HepG2 (cell line): ENCODE measurements around the gene C1orf159. TPM values are rescaled to one million over a fixed set of nuclear protein-coding genes. Genes with fewer than 3 reads are reported as not detected.

Experiments
- CENPT ChIP-seq: sonication (generic); formaldehyde crosslinking; IDR thresholded peaks from 2 replicates; pipeline ENCODE4 v1.8.0; 2022; ENCODE audit warnings: low read depth, mild to moderate bottlenecking, moderate library complexity, missing genetic modification reagents
- DNMT3B ChIP-seq: conservative IDR thresholded peaks from 2 replicates; pipeline ENCODE4 v1.6.1; 2016; ENCODE audit warnings: missing biosample characterization, control low read depth
- HMG20B ChIP-seq: conservative IDR thresholded peaks from 2 replicates; pipeline ENCODE4 v1.6.1; 2016; ENCODE audit warnings: missing genetic modification reagents, missing compliant biosample characterization
- MIER3 ChIP-seq: IDR thresholded peaks from 2 replicates; pipeline ENCODE4 v1.6.1; 2016; ENCODE audit warnings: missing compliant biosample characterization, borderline replicate concordance
- MYNN ChIP-seq: sonication (generic); formaldehyde crosslinking; IDR thresholded peaks from 2 replicates; pipeline ENCODE4 v1.4.0; 2020; ENCODE audit warnings: mild to moderate bottlenecking, low read depth, missing genetic modification reagents
- NFKBIZ ChIP-seq: IDR thresholded peaks from 2 replicates; pipeline ENCODE4 v1.6.1; 2018; ENCODE audit warnings: missing genetic modification reagents, missing compliant biosample characterization
- NKX3-1 ChIP-seq: sonication (generic); formaldehyde crosslinking; IDR thresholded peaks from 2 replicates; pipeline ENCODE4 v1.5.0; 2020; ENCODE audit warnings: missing genetic modification reagents
- TMF1 ChIP-seq: sonication (generic); formaldehyde crosslinking; IDR thresholded peaks from 2 replicates; pipeline ENCODE4 v1.8.1; 2022; ENCODE audit warnings: low read depth, missing genetic modification reagents
- TP53 ChIP-seq: sonication (generic); formaldehyde crosslinking; conservative IDR thresholded peaks from 2 replicates; pipeline ENCODE4 v1.4.0; 2020; ENCODE audit warnings: missing genetic modification reagents
- ZBTB42 ChIP-seq: sonication (generic); formaldehyde crosslinking; IDR thresholded peaks from 2 replicates; pipeline ENCODE4 v1.5.0; 2020; ENCODE audit warnings: mild to moderate bottlenecking, missing genetic modification reagents
- ZKSCAN5 ChIP-seq: sonication (generic); formaldehyde crosslinking; IDR thresholded peaks from 2 replicates; pipeline ENCODE4 v1.5.1; 2020; ENCODE audit warnings: mild to moderate bottlenecking, missing genetic modification reagents
- ZNF207 ChIP-seq: fragments of 450-650 bp; IDR thresholded peaks from 2 replicates; pipeline ENCODE4 v1.6.1; 2016; ENCODE audit warnings: antibody characterized with exemption, borderline replicate concordance
- ZNF343 ChIP-seq: sonication (generic); formaldehyde crosslinking; IDR thresholded peaks from 2 replicates; pipeline ENCODE4 v1.4.0; 2020; ENCODE audit warnings: mild to moderate bottlenecking, missing genetic modification reagents
- ZNF556 ChIP-seq: sonication (generic); formaldehyde crosslinking; IDR thresholded peaks from 2 replicates; pipeline ENCODE4 v1.4.0; 2020; ENCODE audit warnings: mild to moderate bottlenecking, missing genetic modification reagents, borderline replicate concordance
- polyA plus RNA-seq, 8 experiments: library from polyadenylated mRNA; depleted of rRNA in 3 of 8; stranded (reverse) in 7 of 8; unstranded in 1 of 8; fragments of >200 nt; fragmentation: Illumina TruSeq in 4 of 8; extraction: Trizol in 4 of 8; gene quantifications; 2 replicates each; pipeline versions ENCODE4 v1.2.1 to v1.2.3, GENCODE V29; 2011 to 2016; ENCODE audit warnings: low read depth in 4 of 8, missing spikeins in 1 of 8, mixed read lengths in 1 of 8; ENCODE audit not compliant: insufficient read depth in 1 of 8
- total RNA-seq, 5 experiments: library from RNA; depleted of rRNA; stranded (reverse); fragments of >200 nt; fragmentation: Illumina TruSeq; extraction: Trizol; gene quantifications; 2 replicates each; pipeline ENCODE4 v1.2.3, GENCODE V29; 2016; ENCODE audit warnings: low read depth in 1 of 5
- TF ChIP-seq, protein P1 (sequence below): sonication (generic); formaldehyde crosslinking; IDR thresholded peaks from 2 replicates; pipeline ENCODE4 v1.5.0; 2020; ENCODE audit warnings: mild to moderate bottlenecking, missing genetic modification reagents
- TF ChIP-seq, protein P2 (sequence below): sonication (generic); formaldehyde crosslinking; IDR thresholded peaks from 2 replicates; pipeline ENCODE4 v1.9.0; 2021; ENCODE audit warnings: mild to moderate bottlenecking, missing genetic modification reagents
- TF ChIP-seq, protein P3 (sequence below): sonication (generic); formaldehyde crosslinking; IDR thresholded peaks from 2 replicates; pipeline ENCODE4 v1.5.0; 2020; ENCODE audit warnings: missing genetic modification reagents

C1orf159 gene
- total and polyA plus RNA-seq, 2 of the 13 experiments (the other 11 are each of a cell fraction or from before 2014, with no cell fraction given), result 3.8 to 6.7 TPM

DNA sequence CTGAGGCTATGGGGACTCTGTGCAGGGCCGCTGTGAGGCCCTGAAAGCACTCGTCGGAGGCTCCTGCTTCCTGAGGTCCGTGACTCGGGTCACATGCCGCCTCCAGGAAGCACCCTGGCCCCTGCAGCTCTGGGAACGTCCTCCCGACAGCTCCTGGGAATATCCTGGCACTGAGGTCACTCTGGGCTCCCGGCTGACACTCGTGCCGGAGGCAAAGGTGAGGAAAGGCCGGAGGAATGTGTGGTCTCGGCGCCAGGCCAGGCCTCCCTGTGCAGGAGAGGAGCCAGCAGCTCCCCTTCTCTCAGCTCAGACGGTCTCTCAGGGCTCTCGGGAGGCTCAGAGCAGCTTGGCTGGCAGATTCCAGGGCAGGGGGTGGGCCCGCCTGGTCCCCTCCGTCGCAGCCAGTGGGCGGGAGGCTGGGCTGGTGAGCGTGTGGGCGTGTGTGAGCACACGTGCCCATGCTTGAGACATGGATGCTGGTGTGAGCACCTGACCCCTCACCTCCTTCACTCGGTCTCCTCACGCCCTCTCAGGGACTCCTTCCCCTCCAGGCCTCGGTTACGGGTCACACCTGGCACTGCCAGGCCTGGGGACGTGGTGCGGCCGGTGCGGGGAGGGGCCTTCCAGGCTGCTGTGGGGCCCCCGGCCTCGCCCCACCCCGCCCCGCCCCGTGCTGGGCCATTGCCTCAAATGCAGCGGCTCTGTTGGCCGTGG is 36.3 kb downstream of the C1orf159 start (continued):
- TF ChIP-seq, protein P1, sequence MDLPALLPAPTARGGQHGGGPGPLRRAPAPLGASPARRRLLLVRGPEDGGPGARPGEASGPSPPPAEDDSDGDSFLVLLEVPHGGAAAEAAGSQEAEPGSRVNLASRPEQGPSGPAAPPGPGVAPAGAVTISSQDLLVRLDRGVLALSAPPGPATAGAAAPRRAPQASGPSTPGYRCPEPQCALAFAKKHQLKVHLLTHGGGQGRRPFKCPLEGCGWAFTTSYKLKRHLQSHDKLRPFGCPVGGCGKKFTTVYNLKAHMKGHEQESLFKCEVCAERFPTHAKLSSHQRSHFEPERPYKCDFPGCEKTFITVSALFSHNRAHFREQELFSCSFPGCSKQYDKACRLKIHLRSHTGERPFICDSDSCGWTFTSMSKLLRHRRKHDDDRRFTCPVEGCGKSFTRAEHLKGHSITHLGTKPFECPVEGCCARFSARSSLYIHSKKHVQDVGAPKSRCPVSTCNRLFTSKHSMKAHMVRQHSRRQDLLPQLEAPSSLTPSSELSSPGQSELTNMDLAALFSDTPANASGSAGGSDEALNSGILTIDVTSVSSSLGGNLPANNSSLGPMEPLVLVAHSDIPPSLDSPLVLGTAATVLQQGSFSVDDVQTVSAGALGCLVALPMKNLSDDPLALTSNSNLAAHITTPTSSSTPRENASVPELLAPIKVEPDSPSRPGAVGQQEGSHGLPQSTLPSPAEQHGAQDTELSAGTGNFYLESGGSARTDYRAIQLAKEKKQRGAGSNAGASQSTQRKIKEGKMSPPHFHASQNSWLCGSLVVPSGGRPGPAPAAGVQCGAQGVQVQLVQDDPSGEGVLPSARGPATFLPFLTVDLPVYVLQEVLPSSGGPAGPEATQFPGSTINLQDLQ (CRISPR knock-in tag), result no peak
- TF ChIP-seq, protein P2, sequence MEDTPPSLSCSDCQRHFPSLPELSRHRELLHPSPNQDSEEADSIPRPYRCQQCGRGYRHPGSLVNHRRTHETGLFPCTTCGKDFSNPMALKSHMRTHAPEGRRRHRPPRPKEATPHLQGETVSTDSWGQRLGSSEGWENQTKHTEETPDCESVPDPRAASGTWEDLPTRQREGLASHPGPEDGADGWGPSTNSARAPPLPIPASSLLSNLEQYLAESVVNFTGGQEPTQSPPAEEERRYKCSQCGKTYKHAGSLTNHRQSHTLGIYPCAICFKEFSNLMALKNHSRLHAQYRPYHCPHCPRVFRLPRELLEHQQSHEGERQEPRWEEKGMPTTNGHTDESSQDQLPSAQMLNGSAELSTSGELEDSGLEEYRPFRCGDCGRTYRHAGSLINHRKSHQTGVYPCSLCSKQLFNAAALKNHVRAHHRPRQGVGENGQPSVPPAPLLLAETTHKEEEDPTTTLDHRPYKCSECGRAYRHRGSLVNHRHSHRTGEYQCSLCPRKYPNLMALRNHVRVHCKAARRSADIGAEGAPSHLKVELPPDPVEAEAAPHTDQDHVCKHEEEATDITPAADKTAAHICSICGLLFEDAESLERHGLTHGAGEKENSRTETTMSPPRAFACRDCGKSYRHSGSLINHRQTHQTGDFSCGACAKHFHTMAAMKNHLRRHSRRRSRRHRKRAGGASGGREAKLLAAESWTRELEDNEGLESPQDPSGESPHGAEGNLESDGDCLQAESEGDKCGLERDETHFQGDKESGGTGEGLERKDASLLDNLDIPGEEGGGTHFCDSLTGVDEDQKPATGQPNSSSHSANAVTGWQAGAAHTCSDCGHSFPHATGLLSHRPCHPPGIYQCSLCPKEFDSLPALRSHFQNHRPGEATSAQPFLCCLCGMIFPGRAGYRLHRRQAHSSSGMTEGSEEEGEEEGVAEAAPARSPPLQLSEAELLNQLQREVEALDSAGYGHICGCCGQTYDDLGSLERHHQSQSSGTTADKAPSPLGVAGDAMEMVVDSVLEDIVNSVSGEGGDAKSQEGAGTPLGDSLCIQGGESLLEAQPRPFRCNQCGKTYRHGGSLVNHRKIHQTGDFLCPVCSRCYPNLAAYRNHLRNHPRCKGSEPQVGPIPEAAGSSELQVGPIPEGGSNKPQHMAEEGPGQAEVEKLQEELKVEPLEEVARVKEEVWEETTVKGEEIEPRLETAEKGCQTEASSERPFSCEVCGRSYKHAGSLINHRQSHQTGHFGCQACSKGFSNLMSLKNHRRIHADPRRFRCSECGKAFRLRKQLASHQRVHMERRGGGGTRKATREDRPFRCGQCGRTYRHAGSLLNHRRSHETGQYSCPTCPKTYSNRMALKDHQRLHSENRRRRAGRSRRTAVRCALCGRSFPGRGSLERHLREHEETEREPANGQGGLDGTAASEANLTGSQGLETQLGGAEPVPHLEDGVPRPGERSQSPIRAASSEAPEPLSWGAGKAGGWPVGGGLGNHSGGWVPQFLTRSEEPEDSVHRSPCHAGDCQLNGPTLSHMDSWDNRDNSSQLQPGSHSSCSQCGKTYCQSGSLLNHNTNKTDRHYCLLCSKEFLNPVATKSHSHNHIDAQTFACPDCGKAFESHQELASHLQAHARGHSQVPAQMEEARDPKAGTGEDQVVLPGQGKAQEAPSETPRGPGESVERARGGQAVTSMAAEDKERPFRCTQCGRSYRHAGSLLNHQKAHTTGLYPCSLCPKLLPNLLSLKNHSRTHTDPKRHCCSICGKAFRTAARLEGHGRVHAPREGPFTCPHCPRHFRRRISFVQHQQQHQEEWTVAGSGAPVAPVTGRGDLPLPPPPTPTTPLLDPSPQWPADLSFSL (CRISPR knock-in tag), result no peak
- TF ChIP-seq CENPT (CRISPR knock-in tag) (no peak), ZNF343 (CRISPR knock-in tag) (no peak; the same call in 1 of the 2 replicates), TMF1 (peak; percentile 79; the same call in 1 of the 2 replicates), MYNN (no peak), NFKBIZ (0 out of 2 replicates have a peak, but pooled peaks have one; percentile 41), HMG20B (CRISPR knock-in tag) (no peak), ZBTB42 (CRISPR knock-in tag) (no peak), ZNF556 (no peak), MIER3 (CRISPR knock-in tag) (no peak), DNMT3B (CRISPR knock-in tag) (0 out of 2 replicates have a peak, but pooled peaks have one; percentile 28), TP53 (CRISPR knock-in tag) (no peak), ZKSCAN5 (CRISPR knock-in tag) (no peak; the same call in 1 of the 2 replicates), ZNF207 (no peak), NKX3-1 (CRISPR knock-in tag) (no peak)
- TF ChIP-seq, protein P3, sequence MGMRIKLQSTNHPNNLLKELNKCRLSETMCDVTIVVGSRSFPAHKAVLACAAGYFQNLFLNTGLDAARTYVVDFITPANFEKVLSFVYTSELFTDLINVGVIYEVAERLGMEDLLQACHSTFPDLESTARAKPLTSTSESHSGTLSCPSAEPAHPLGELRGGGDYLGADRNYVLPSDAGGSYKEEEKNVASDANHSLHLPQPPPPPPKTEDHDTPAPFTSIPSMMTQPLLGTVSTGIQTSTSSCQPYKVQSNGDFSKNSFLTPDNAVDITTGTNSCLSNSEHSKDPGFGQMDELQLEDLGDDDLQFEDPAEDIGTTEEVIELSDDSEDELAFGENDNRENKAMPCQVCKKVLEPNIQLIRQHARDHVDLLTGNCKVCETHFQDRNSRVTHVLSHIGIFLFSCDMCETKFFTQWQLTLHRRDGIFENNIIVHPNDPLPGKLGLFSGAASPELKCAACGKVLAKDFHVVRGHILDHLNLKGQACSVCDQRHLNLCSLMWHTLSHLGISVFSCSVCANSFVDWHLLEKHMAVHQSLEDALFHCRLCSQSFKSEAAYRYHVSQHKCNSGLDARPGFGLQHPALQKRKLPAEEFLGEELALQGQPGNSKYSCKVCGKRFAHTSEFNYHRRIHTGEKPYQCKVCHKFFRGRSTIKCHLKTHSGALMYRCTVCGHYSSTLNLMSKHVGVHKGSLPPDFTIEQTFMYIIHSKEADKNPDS, result peak; percentile 86
